Activated CD4-positive, alpha-beta memory T cell treated with anti-CD3 and anti-CD28 coated beads, Interleukin-2, amount 10 ng/mL, durations not matched to agents 7 days and 5 days (primary cell): ENCODE measurements around the gene LCP1. TPM values are rescaled to one million over a fixed set of nuclear protein-coding genes. Genes with fewer than 3 reads are reported as not detected.
A peak's percentile ranks its signal among the peaks of the same experiment; 100 is the strongest.
"Not testable (repeated sequence)": the region's sequence is repeated elsewhere in the genome, so short reads cannot be mapped to it uniquely, and the experiment has no call there.

ENCODE experiments used
- CTCF ChIA-PET: fragments of 350-600 bp; sonication (Branson Sonifier 250); formaldehyde crosslinking; loops from one replicate; lab custom pipeline; 2021; ENCODE audit warnings: antibody characterized with exemption, inconsistent platforms; lab: Charles Lee
- POLR2A ChIA-PET: fragments of 350-600 bp; sonication (Branson Sonifier 250); formaldehyde crosslinking; loops from one replicate; lab custom pipeline; 2021; ENCODE audit warnings: antibody characterized with exemption; lab: Charles Lee
- DNase-seq: peaks from one replicate; pipeline ENCODE4 v3.0.0-alpha.2; 2020
- H3K27ac Mint-ChIP-seq: one replicate; pipeline ENCODE4 v1.8.0; 2021; ENCODE audit warnings: mild to moderate bottlenecking, mixed read lengths
- H3K27me3 Mint-ChIP-seq: one replicate; pipeline ENCODE4 v1.8.0; 2021; ENCODE audit warnings: mixed read lengths
- H3K36me3 Mint-ChIP-seq: one replicate; pipeline ENCODE4 v1.8.0; 2021; ENCODE audit warnings: low read depth, mixed read lengths
- H3K4me1 Mint-ChIP-seq: one replicate; pipeline ENCODE4 v1.8.0; 2021; ENCODE audit warnings: mixed read lengths
- H3K4me3 Mint-ChIP-seq: one replicate; pipeline ENCODE4 v1.8.0; 2021; ENCODE audit warnings: mild to moderate bottlenecking, mixed read lengths
- H3K9me3 Mint-ChIP-seq: one replicate; pipeline ENCODE4 v1.8.0; 2021; ENCODE audit warnings: mixed read lengths
- total RNA-seq, 2 experiments: library from RNA; stranded (reverse); gene quantifications; one replicate each; pipeline ENCODE4 v1.2.3, GENCODE V29; 2021

LCP1 gene
- 1,000 to 10,000 TPM; 1,272 to 1,280 TPM for total RNA-seq

DNA sequence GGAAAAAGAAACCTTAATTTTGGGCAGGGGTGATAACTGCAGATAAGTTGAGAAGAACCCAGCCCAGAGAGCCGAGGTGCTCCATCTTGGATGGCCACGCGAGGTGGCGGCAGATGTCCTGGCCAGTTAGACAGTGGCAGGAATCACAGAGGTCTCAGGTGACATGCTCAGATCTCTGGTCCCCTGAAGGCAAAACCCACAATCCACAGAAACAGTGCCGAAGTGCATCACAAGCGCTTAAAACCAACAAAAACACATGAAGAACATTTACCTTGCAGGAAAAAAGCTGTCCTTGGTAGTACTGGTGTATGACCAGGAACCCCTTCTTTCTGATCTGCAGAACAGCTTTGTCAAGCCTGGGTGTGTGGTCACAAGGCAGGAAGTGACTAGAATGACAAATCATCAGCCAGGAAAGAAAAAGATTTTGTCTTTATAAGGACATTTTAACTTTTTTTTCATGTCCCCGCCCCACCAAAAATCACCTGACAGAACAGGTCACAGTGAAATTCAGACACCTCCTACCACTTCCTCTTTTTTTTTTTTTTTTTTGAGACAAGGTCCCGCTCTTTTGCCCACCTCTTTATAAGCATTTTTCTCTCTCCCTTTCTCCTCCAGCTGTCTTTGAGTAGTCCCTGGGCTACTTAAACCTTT, at the start of gene LCP1:
LCP1 (minus strand) TSS at position 338 of the 651 bp plus-strand sequence. CDS start 22,515 bp downstream, outside the sequence.
- Mint-ChIP-seq H3K9me3 (no peaks in the 10 kb centered on the region), H3K27me3 (no peaks in the 10 kb centered on the region), H3K27ac (peak within 1 kb of the TSS; percentile 99), H3K4me1 (peaks cover 53% of the 10 kb centered on the region), H3K36me3 (peaks cover 45% of the 10 kb centered on the region), H3K4me3 (peak within 1 kb of the TSS; percentile 96)
- ChIA-PET POLR2A (interaction anchor here (0.8 to 14.9 kb wide), 16 partner anchors 11 to 130 kb away, joined by 3 to 552 read pairs (median 4); partner anchors contain the start of genes LRRC63 and ZC3H13), CTCF (interaction anchor here (0.6 to 4.0 kb wide), 8 partner anchors 10 to 1983 kb away, joined by 3 to 34 read pairs (median 4); no protein-coding TSS in a partner anchor)
- DNase-seq: peak; percentile 87

DNA sequence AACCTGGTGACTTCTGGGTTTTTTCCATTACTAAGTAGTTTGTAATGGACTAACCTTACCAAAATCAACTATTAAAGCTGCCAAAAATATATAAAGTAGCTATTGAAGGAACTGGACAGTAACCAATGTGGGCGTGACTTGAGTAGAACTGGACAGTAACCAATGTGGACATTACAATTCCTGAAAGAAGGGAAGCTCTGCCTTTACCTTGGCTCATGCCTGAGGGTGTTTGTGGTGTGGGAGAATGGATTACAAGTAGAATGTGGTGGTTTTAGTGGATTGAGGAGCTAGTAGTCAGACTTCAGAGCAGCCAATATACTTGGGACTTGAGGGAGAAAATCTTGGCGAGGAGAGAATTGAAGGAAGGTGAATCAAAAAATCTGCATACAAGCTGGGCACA, 47.3 kb upstream of the LCP1 start:
- Mint-ChIP-seq H3K36me3 (peaks cover 9% of the 10 kb centered on the region), H3K9me3 (peaks cover 12% of the 10 kb centered on the region), H3K4me3 (no peak overlapping the region), H3K27ac (no peak overlapping the region), H3K4me1 (no peaks in the 10 kb centered on the region), H3K27me3 (no peaks in the 10 kb centered on the region)
- ChIA-PET POLR2A (interaction anchor here (0.6 kb wide), 1 partner anchor 72 kb away, joined by 3 read pairs; no protein-coding TSS in a partner anchor), CTCF (interaction anchor here (0.7 kb wide), 1 partner anchor 92 kb away, joined by 3 read pairs; no protein-coding TSS in a partner anchor)
- DNase-seq: no peak

DNA sequence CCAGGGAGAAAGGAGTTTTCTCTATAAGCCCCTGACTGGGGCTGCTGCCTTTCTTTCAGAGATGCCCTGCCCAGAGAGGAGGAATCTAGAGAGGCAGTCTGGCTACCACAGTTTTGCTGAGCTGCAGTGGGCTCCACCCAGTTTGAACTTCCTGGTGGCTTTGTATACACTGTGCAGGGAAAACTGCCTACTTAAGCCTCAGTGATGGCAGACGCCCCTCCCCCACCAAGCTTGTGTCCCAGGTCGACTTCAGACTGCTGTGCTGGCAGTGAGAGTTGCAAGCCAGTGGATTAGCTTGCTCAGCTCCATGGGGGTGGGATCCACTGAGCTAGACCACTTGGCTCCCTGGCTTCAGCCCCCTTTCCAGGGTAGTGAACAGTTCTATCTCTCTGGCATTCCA, 38.3 kb upstream of the LCP1 start:
- CTCF ChIA-PET: interaction anchor here (2.3 kb wide), 1 partner anchor 10 kb away, joined by 8 read pairs; no protein-coding TSS in a partner anchor
- not testable (repeated sequence) for H3K27ac Mint-ChIP-seq, H3K4me3 Mint-ChIP-seq
- H3K36me3 Mint-ChIP-seq: peaks cover 17% of the 10 kb centered on the region
- H3K9me3 Mint-ChIP-seq: peaks cover 19% of the 10 kb centered on the region
- peak; percentile 36 for DNase-seq
- H3K4me1 Mint-ChIP-seq: peaks cover 14% of the 10 kb centered on the region
- POLR2A ChIA-PET: interaction anchor here (0.9 to 1.1 kb wide), 3 partner anchors 38 to 168 kb away, joined by 3 to 6 read pairs (median 3); partner anchors contain the start of gene LCP1
- H3K27me3 Mint-ChIP-seq: peaks cover 16% of the 10 kb centered on the region

GRCh38 chr13:46214741-46215140, 32.8 kb upstream of the LCP1 start:
- Mint-ChIP-seq H3K36me3 (peaks cover 25% of the 10 kb centered on the region), H3K9me3 (peaks cover 14% of the 10 kb centered on the region), H3K27me3 (peaks cover 16% of the 10 kb centered on the region), H3K4me1 (peaks cover 35% of the 10 kb centered on the region)
- DNase-seq, POLR2A ChIA-PET, H3K4me3 Mint-ChIP-seq, CTCF ChIA-PET, H3K27ac Mint-ChIP-seq: not testable (repeated sequence)

DNA sequence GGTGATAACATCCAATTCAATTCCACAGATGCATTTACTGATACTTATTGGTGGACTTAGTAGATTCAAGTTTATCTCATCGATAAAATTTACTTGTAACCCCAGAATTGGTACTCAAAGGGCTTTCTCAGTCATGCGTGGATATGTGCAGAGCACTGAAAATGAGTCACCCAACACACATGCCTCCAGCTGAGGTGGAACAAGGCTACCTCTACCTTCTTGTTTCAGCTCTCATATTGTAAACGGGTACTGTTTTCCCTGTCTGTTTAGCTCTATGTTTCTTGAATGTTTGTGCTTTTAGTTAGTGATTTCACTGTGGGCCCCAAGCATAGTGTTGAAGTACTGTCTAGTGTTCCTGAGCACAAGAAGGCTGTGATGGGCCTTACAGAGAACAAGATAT, 31.3 kb upstream of the LCP1 start:
- ChIA-PET CTCF (no interaction called here), POLR2A (interaction anchor here (1.0 to 1.3 kb wide), 3 partner anchors 11 to 13 kb away, joined by 3 read pairs; no protein-coding TSS in a partner anchor)
- peaks cover 8% of the 10 kb centered on the region for H3K27me3 Mint-ChIP-seq
- H3K4me3 Mint-ChIP-seq: no peak overlapping the region
- no peak for DNase-seq
- peaks cover 10% of the 10 kb centered on the region for H3K9me3 Mint-ChIP-seq
- no peak overlapping the region for H3K27ac Mint-ChIP-seq
- H3K36me3 Mint-ChIP-seq: peaks cover 21% of the 10 kb centered on the region
- peaks cover 33% of the 10 kb centered on the region for H3K4me1 Mint-ChIP-seq

GRCh38 chr13:46211483-46212351, 29.7 kb upstream of the LCP1 start, which contains the start of gene LRRC63:
Gene LRRC63 (plus strand): TSS chr13:46211928. CDS start chr13:46213035, 1,107 bp downstream.
- H3K27me3 Mint-ChIP-seq: no peaks in the 10 kb centered on the region
- ChIA-PET POLR2A (interaction anchor here (0.9 to 2.3 kb wide), 11 partner anchors 10 to 159 kb away, joined by 3 to 23 read pairs (median 7); partner anchors contain the start of genes LCP1 and ZC3H13), CTCF (interaction anchor here (0.9 to 2.0 kb wide), 8 partner anchors 9 to 110 kb away, joined by 3 to 8 read pairs (median 6); no protein-coding TSS in a partner anchor)
- peaks cover 9% of the 10 kb centered on the region for H3K36me3 Mint-ChIP-seq
- H3K9me3 Mint-ChIP-seq: peaks cover 7% of the 10 kb centered on the region
- H3K27ac Mint-ChIP-seq: peak within 1 kb of the TSS; percentile 87
- peak; percentile 89 for DNase-seq
- H3K4me3 Mint-ChIP-seq: peak within 1 kb of the TSS; percentile 93
- H3K4me1 Mint-ChIP-seq: peaks cover 33% of the 10 kb centered on the region

- peak overlapping the region; percentile 87 for H3K27ac Mint-ChIP-seq
- peak overlapping the region; percentile 93 for H3K4me3 Mint-ChIP-seq
- peaks cover 9% of the 10 kb centered on the region for H3K36me3 Mint-ChIP-seq
- H3K27me3 Mint-ChIP-seq: no peaks in the 10 kb centered on the region
- ChIA-PET POLR2A (interaction anchor here (0.7 to 2.3 kb wide), 14 partner anchors 9 to 159 kb away, joined by 3 to 23 read pairs (median 6); partner anchors contain the start of genes LCP1 and ZC3H13), CTCF (interaction anchor here (0.6 to 2.0 kb wide), 11 partner anchors 8 to 846 kb away, joined by 3 to 8 read pairs (median 5); no protein-coding TSS in a partner anchor)
- peaks cover 33% of the 10 kb centered on the region for H3K4me1 Mint-ChIP-seq
- peaks cover 3% of the 10 kb centered on the region for H3K9me3 Mint-ChIP-seq
- DNase-seq: peak; percentile 44
These were observed 29.1 kb upstream of the LCP1 start for GRCh38 chr13:46211116-46211482.

- no peaks in the 10 kb centered on the region for H3K27me3 Mint-ChIP-seq
- H3K4me1 Mint-ChIP-seq: peaks cover 39% of the 10 kb centered on the region
- CTCF ChIA-PET: interaction anchor here (0.6 to 2.0 kb wide), 11 partner anchors 8 to 846 kb away, joined by 3 to 8 read pairs (median 5); no protein-coding TSS in a partner anchor
- peak overlapping the region; percentile 93 for H3K4me3 Mint-ChIP-seq
- H3K36me3 Mint-ChIP-seq: peaks cover 9% of the 10 kb centered on the region
- POLR2A ChIA-PET: interaction anchor here (0.7 to 2.3 kb wide), 15 partner anchors 8 to 158 kb away, joined by 3 to 23 read pairs (median 6); partner anchors contain the start of genes LCP1 and ZC3H13
- H3K27ac Mint-ChIP-seq: peak overlapping the region; percentile 87
- no peak for DNase-seq
- H3K9me3 Mint-ChIP-seq: peaks cover 2% of the 10 kb centered on the region
These were observed 28.5 kb upstream of the LCP1 start for GRCh38 chr13:46210362-46211083.

GRCh38 chr13:46207828-46208227, 25.9 kb upstream of the LCP1 start:
- no peaks in the 10 kb centered on the region for H3K9me3 Mint-ChIP-seq
- H3K4me3 Mint-ChIP-seq: no peak overlapping the region
- CTCF ChIA-PET: no interaction called here
- no peaks in the 10 kb centered on the region for H3K27me3 Mint-ChIP-seq
- H3K4me1 Mint-ChIP-seq: peaks cover 42% of the 10 kb centered on the region
- POLR2A ChIA-PET: interaction anchor here (1.3 kb wide), 1 partner anchor 26 kb away, joined by 7 read pairs; the partner anchor contains the start of gene LCP1
- DNase-seq: no peak
- H3K36me3 Mint-ChIP-seq: peaks cover 7% of the 10 kb centered on the region
- H3K27ac Mint-ChIP-seq: no peak overlapping the region

- Mint-ChIP-seq H3K27ac (no peak overlapping the region), H3K4me1 (peaks cover 44% of the 10 kb centered on the region), H3K9me3 (no peaks in the 10 kb centered on the region), H3K4me3 (no peak overlapping the region), H3K36me3 (peaks cover 4% of the 10 kb centered on the region), H3K27me3 (no peaks in the 10 kb centered on the region)
- ChIA-PET POLR2A (no interaction called here), CTCF (no interaction called here)
- DNase-seq: no peak
These were observed 24.2 kb upstream of the LCP1 start for GRCh38 chr13:46206143-46206542.

DNA sequence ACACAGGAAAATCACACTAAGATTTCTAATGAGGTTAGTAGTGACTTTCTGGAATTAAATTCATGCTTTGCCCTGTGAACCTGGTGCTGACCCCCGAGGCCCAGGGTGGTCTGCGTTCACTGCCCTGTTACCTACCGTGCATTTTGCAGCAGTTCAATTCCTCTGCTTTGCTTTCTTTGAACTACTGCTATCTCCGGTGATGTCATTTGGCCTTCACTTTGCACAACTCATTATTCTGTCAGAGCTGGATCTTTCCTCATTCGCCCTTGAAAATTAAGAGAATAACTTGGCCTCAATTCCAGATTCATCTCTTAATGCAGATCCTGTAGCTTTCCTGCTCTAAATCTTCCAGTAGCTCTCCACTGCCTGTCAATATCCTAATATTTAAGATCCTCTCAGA, 21.0 kb upstream of the LCP1 start:
- Mint-ChIP-seq H3K36me3 (peaks cover 3% of the 10 kb centered on the region), H3K27me3 (no peaks in the 10 kb centered on the region), H3K27ac (no peak overlapping the region), H3K4me3 (no peak overlapping the region), H3K9me3 (no peaks in the 10 kb centered on the region), H3K4me1 (peaks cover 49% of the 10 kb centered on the region)
- POLR2A ChIA-PET: interaction anchor here (0.9 to 1.9 kb wide), 8 partner anchors 8 to 93 kb away, joined by 3 to 14 read pairs (median 6); partner anchors contain the start of gene LCP1
- CTCF ChIA-PET: interaction anchor here (1.0 to 2.4 kb wide), 7 partner anchors 8 to 87 kb away, joined by 3 to 10 read pairs (median 5); no protein-coding TSS in a partner anchor
- DNase-seq: no peak
